Peyer's patch (tissue), 4 donors: ENCODE measurements around the gene EPPIN.

Experiments
- CTCF ChIP-seq, 6 experiments: fragments of 450-650 bp in 4 of 6; fragments of 200-600 bp in 2 of 6; sonication (generic) in 1 of 6; IDR thresholded peaks; one replicate each; pipeline ENCODE4 v1.5.1; 2017 to 2019; ENCODE audit warnings: antibody characterized with exemption in 6 of 6, mild to moderate bottlenecking in 3 of 6, moderate library complexity in 1 of 6
- POLR2A ChIP-seq, 2 donors: fragments of 450-650 bp; IDR thresholded peaks; one replicate each; pipeline ENCODE4 v1.5.1; 2017; ENCODE audit warnings: antibody characterized with exemption in 2 of 2, mild to moderate bottlenecking in 2 of 2, moderate library complexity in 2 of 2

GRCh38 chr20:45527294-45527693, 19.9 kb downstream of the EPPIN start:
- no peak for TF ChIP-seq CTCF (IDR thresholded peaks at IDR 0.05)
- no peak for TF ChIP-seq POLR2A (IDR thresholded peaks at IDR 0.05)
